AG09309 (cell line): ENCODE measurements around the gene TRAPPC12.

Experiments
- DNase-seq: peaks from one replicate; pipeline ENCODE4 v3.0.0-alpha.2; 2010; ENCODE audit warnings: low read depth
- H3K4me3 ChIP-seq: 2 replicates; pipeline ENCODE4 v1.5.1; 2011; ENCODE audit warnings: mild to moderate bottlenecking, low read depth, low read length, moderate library complexity; ENCODE audit not compliant: control insufficient read depth
- CTCF ChIP-seq: IDR thresholded peaks from 2 replicates; pipeline ENCODE4 v1.5.1; 2011; ENCODE audit warnings: mild to moderate bottlenecking, low read depth, low read length, inconsistent platforms; ENCODE audit not compliant: insufficient read depth, control insufficient read depth; ENCODE audit errors: missing control alignments

The TRAPPC12 gene

GRCh38 chr2:3526871-3527270 lies 147.4 kb downstream of the TRAPPC12 start:
- TF ChIP-seq CTCF = no peak
- no peak for DNase-seq
- H3K4me3 ChIP-seq = no peak overlapping the region

- no peak overlapping the region for H3K4me3 ChIP-seq
- DNase-seq = no peak
- TF ChIP-seq CTCF = no peak
These were observed 148.6 kb downstream of the TRAPPC12 start for GRCh38 chr2:3527886-3528785.
